LNCaP clone FGC (cell line): ENCODE data around the gene PKIG.
"Not testable (repeated sequence)": the region's sequence is repeated elsewhere in the genome, so short reads cannot be mapped to it uniquely, and the experiment has no call there.

ENCODE experiments used
- DNase-seq: peaks from one replicate; pipeline ENCODE4 v3.0.0-alpha.2; 2011; ENCODE audit warnings: low read depth
- H3K4me3 ChIP-seq: 2 replicates; pipeline ENCODE4 v1.5.1; 2011; ENCODE audit warnings: mild to moderate bottlenecking, low read depth, low read length, control low read depth
- TF ChIP-seq, protein P1 (sequence below): IDR thresholded peaks from 2 replicates; pipeline ENCODE4 v1.5.1; 2012; ENCODE audit warnings: mild to moderate bottlenecking; ENCODE audit not compliant: control insufficient read depth, insufficient read depth; ENCODE audit errors: extremely low read depth

PKIG gene

DNA sequence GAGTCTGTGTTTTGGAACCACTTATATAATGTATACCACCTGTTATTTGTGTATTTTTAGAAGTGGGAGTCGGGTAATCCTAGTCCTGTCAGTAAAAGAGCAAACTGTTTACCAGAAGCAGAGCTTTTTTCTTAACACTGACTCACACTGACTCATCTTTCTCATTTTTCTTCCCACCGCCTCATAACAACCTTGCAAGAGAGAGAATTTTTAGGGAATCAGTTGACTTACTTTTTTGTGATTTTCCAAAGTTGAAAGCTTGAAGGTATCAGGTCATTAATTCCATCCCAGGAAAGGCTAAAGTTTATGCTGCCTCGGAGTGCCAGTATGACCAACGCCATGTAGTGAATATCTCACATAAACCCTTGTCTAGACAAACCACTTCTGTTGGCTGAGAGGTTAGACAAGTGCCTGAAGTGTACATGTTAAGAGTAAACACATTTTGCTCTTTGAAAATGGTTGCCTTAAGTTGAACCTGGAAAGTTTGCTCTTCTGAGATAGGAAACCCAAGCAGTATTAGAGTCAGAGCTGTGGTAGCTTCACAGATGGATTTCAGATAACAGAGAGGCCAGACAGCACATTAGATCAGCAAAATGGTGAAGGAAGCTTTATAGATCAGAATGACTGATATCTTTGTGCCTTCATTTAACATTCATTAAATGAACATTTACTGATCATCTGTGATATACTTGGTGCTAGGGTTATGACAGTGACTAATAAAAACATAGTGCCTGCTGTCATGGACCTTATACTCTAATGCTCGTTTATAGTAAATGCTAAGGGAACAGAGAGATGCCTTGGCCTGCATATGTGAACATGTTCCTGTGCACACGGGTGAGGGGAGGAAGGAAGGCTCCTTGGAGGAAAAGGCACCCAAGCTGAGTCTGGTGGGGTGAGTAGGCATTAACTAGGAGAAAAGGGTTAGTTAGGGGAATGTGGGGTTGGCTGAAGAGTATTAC is 29.1 kb upstream of the PKIG start:
- TF ChIP-seq, protein P1, sequence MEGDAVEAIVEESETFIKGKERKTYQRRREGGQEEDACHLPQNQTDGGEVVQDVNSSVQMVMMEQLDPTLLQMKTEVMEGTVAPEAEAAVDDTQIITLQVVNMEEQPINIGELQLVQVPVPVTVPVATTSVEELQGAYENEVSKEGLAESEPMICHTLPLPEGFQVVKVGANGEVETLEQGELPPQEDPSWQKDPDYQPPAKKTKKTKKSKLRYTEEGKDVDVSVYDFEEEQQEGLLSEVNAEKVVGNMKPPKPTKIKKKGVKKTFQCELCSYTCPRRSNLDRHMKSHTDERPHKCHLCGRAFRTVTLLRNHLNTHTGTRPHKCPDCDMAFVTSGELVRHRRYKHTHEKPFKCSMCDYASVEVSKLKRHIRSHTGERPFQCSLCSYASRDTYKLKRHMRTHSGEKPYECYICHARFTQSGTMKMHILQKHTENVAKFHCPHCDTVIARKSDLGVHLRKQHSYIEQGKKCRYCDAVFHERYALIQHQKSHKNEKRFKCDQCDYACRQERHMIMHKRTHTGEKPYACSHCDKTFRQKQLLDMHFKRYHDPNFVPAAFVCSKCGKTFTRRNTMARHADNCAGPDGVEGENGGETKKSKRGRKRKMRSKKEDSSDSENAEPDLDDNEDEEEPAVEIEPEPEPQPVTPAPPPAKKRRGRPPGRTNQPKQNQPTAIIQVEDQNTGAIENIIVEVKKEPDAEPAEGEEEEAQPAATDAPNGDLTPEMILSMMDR, result no peak
- DNase-seq, result no peak
- H3K4me3 ChIP-seq, result no peak overlapping the region

DNA sequence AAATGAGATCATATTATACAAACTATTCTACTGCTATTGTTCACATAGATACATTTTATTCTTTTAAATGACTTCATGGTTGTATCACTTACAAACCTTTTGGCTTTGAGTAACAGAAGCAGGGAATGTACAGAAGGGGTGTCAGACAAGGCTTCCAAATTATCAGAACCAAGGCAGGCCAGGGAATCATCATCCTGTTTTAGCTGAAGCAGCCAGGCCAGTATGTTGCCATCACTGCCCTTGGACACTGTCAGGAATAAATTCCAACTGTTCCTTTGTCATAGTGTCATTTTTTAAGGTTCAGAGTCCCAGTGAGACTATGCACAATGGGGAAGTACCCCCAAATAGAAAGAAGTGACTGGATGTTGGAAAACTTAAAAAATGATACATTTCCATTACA is 23.1 kb upstream of the PKIG start:
- DNase-seq, result no peak
- H3K4me3 ChIP-seq, result no peak overlapping the region
- TF ChIP-seq, protein P1, result no peak

DNA sequence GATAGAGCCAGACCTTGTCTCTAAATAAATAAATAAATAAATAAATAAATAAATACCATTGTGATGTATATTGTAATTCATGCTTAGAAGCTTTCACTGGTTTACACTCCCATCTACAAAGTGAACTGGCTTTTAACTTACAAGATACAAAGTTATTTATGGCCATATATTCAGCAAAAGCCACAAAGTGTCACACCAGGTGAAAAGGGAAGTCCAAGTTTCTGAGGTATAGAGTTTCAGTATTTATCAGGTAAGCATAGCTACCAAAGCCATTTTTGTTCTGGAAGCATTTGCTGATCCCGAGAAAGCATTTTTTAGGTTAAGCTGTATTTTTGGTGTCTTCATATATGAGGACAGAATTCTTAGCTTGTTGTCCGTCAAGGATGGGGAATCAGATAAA is 22.1 kb upstream of the PKIG start:
- DNase-seq, result no peak
- TF ChIP-seq, protein P1, result no peak
- no peak overlapping the region for H3K4me3 ChIP-seq

DNA sequence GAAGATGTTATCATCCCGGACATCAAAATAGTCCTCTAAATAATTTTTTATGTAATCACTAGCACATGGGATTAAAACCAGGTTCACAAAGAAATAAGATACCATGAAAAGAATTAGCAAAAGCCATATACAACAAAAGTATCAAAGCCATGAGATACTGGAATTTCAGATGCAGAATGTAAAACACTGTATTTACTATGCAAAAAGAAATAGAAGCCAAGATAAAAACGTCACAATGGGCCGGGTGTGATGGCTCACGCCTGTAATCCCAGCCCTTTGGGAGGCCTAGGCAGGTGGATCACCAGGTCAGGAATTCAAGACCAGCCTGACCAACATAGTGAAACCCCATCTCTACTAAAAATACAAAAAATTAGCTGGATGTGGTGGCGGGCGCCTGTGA is 21.6 kb upstream of the PKIG start:
- not testable (repeated sequence) for H3K4me3 ChIP-seq, DNase-seq

DNA sequence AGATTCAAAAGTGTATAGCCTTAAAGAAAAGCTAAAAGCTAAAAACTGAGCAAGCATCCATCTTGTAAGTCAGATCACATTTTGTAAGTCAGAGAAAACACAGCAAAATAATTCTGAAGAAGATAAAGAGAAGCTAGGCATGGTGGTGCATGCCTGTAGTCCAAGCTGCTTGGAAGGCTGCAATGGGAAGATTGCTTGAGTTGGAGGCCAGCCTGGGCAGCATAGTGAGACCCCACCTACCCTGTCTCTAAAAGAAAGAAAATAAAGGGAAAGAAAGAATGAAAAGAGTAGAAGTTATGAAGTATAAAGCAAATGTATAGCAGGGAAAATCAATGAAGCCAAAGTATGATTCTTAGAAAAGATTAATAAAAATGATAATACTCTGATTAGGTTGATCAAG is 20.5 kb upstream of the PKIG start:
- TF ChIP-seq, protein P1, result no peak
- H3K4me3 ChIP-seq, result no peak overlapping the region

GRCh38 chr20:44566018-44566417 is 16.4 kb upstream of the PKIG start:
- DNase-seq, result no peak
- TF ChIP-seq, protein P1, result no peak
- H3K4me3 ChIP-seq, result no peak overlapping the region

More for the DNA sequence above, 20.5 kb upstream of the PKIG start:
- no peak for DNase-seq

DNA sequence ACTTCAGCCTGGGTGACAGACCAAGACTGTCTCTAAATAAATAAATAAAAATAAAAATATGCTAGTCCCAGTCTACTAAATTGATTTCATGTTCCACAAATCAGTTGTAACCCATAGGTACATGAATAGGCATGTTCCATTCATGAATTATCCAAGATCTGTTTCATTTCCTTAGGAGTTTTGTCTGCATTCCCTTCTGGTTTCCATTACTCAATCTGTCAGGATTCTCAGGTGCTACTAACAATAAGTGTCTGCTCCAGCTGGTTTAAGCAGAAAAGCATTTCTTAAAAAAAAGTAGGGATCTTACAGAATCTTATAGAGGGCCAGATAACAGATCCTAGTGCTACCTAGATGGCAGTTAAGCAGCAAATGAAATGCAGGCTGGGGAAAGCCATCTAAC is 15.6 kb upstream of the PKIG start:
- DNase-seq, result no peak
- no peak overlapping the region for H3K4me3 ChIP-seq
- TF ChIP-seq, protein P1, result no peak
